Measurements from ENCODE around the gene ZNF33A. TPM values are rescaled to one million over a fixed set of nuclear protein-coding genes. Genes with fewer than 3 reads are reported as not detected.
"Not testable (repeated sequence)": the region's sequence is repeated elsewhere in the genome, so short reads cannot be mapped to it uniquely, and the experiment has no call there.

Gene ZNF33A
- total RNA-seq, 2 donors from 2014 or later: 26.4 to 29.6 TPM

DNA sequence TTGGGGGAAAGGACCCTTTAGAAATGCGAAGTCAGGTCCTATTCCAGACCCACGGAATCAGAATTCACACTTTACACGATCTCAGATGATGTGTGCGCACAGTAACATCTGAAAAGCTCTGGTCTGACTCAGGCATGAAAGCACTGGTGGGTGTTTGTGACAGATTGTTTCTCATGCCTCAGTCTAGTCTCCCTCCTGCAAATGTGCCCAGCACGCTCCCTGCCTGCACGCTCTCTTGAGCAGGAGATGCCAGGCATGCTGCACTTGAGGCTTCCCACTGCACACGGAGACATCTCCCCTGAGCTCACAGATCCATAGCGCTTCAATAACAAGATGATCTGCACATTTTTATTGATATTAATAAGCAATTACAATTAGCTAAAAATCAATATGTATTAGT lies 60.0 kb downstream of the ZNF33A start:
- no peak for ATAC-seq
- H3K36me3 Mint-ChIP-seq: no peaks in the 10 kb centered on the region
- H3K27ac Mint-ChIP-seq: no peak overlapping the region
- peaks cover 4% of the 10 kb centered on the region for H3K9me3 Mint-ChIP-seq
- DNase-seq (ENCODE audit: low spot score): no peak
- H3K27me3 Mint-ChIP-seq: peaks cover 2 to 7% of the 10 kb centered on the region in 2 donors
- H3K4me1 Mint-ChIP-seq (ENCODE audit: low read depth in 2 of 2): peaks cover 7 to 13% of the 10 kb centered on the region in 2 donors
- H3K4me3 Mint-ChIP-seq: no peak overlapping the region

DNA sequence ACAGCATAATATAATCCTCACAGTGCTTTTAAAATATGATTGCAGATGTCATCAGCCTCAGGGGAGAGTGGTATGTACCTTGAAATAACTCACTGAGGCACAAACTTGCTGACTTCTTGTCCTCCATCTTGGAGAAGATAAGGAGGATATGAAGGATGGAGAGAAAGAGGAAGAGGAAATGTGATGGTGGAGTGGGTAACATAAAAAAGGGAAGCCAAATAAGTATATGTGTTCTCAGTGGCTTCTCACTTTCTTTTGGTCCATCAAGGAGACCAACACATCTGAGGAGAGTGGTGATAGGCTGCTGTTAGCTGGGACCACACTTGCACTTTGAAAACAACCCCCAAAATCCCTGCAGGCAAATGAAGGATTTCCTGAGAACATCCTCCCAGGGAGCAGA lies 62.1 kb downstream of the ZNF33A start:
- no peak for ATAC-seq
- Mint-ChIP-seq H3K27ac (no peak overlapping the region), H3K27me3 (peaks cover 2 to 7% of the 10 kb centered on the region in 2 donors), H3K4me1 (ENCODE audit: low read depth in 2 of 2) (peaks cover 7% of the 10 kb centered on the region in 2 donors), H3K4me3 (no peak overlapping the region), H3K36me3 (no peaks in the 10 kb centered on the region), H3K9me3 (peaks cover 4% of the 10 kb centered on the region)
- no peak for DNase-seq (ENCODE audit: low spot score)

GRCh38 chr10:38076687-38077086 lies 66.2 kb downstream of the ZNF33A start:
- Mint-ChIP-seq H3K4me1 (ENCODE audit: low read depth in 2 of 2) (no peaks in the 10 kb centered on the region), H3K4me3 (no peak overlapping the region), H3K36me3 (no peaks in the 10 kb centered on the region), H3K27ac (no peak overlapping the region), H3K9me3 (no peaks in the 10 kb centered on the region), H3K27me3 (peaks cover 0 to 2% of the 10 kb centered on the region in 2 donors)
- ATAC-seq: no peak
- DNase-seq (ENCODE audit: low spot score): no peak

- Mint-ChIP-seq H3K4me1 (ENCODE audit: low read depth in 2 of 2) (peaks cover 13 to 23% of the 10 kb centered on the region in 2 donors), H3K36me3 (peaks cover 19% of the 10 kb centered on the region), H3K27ac (peak overlapping the region; percentile 85 to 91), H3K4me3 (peak overlapping the region; percentile 97)
- H3K27me3 Mint-ChIP-seq; DNase-seq (ENCODE audit: low spot score); ATAC-seq; H3K9me3 Mint-ChIP-seq: not testable (repeated sequence)
Measured at GRCh38 chr10:38093318-38093717, 82.8 kb downstream of the ZNF33A start.

DNA sequence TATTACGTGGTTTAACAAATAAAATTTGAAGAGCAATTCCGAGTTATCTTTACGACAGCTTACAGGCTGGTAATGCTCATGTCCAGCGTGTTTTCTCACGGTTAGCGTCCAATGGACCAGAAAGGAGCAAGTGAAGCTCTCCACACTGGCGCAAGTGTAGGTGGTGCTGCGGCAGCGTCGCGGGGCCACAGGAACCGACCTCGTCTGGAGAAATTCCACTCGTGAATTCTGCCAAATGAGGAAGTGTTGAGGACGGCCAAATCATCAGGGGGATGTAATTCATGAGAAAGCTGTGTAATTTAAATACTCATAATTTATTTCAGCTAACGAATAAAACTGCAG lies 83.3 kb downstream of the ZNF33A start:
- DNase-seq (ENCODE audit: low spot score): no peak
- peak overlapping the region; percentile 85 to 91 for H3K27ac Mint-ChIP-seq
- ATAC-seq: peak; percentile 1 to 3
- peaks cover 13 to 23% of the 10 kb centered on the region in 2 donors for H3K4me1 Mint-ChIP-seq (ENCODE audit: low read depth in 2 of 2)
- H3K9me3 Mint-ChIP-seq: no peaks in the 10 kb centered on the region
- H3K36me3 Mint-ChIP-seq: peaks cover 22% of the 10 kb centered on the region
- H3K27me3 Mint-ChIP-seq: no peaks in the 10 kb centered on the region
- peak overlapping the region; percentile 97 for H3K4me3 Mint-ChIP-seq

DNA sequence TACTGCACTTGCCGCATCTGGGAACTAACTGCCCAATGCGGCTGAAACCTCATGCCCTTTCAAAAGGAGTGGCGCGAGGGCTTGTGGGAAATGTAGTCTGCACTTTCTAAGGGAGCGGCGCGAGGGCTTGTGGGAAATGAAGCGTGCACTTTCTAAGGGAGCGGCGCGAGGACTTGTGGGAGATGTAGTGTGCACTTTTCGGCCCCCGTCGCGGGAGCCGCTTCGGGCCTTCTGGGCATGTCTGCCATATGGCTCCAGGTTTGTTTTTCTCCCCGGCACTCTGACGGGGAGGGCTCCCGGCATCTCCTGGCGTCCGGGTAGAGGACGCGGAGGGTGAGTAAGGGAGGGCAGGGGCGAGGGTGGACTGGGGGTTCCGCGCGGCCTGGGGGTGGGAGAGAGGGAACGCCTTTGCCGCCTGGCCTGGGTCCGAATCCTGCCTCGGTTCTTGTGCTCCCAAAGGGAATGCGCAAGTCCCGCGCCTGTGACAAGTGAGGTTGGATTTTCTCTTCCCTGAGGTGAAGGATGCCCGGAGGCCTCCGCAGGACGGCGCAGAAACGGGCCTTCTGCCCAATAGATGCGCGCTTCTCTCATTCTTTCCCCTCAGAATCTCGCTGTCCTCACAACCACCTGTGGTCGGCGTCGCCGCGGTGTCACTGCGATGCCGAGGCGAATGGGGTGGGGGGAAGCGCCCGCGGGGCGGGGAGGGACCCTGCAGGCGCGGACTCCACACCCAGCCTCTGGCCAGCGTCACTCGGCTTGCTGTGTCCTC lies 83.9 kb downstream of the ZNF33A start, which contains the start of gene ZNF37A:
TSS of gene ZNF37A (plus strand) at position 180 of the 769 bp plus-strand sequence. CDS start 2,281 bp downstream, outside the sequence.
- peak; percentile 89 for DNase-seq (ENCODE audit: low spot score)
- Mint-ChIP-seq H3K9me3 (no peaks in the 10 kb centered on the region), H3K27me3 (no peaks in the 10 kb centered on the region), H3K27ac (peak within 1 kb of the TSS; percentile 85 to 91), H3K4me1 (ENCODE audit: low read depth in 2 of 2) (peaks cover 13 to 26% of the 10 kb centered on the region in 2 donors), H3K4me3 (peak within 1 kb of the TSS; percentile 97), H3K36me3 (peaks cover 27% of the 10 kb centered on the region)
- peak; percentile 98 for ATAC-seq

GRCh38 chr10:38094927-38095574 lies 84.6 kb downstream of the ZNF33A start:
- DNase-seq (ENCODE audit: low spot score): no peak

DNA sequence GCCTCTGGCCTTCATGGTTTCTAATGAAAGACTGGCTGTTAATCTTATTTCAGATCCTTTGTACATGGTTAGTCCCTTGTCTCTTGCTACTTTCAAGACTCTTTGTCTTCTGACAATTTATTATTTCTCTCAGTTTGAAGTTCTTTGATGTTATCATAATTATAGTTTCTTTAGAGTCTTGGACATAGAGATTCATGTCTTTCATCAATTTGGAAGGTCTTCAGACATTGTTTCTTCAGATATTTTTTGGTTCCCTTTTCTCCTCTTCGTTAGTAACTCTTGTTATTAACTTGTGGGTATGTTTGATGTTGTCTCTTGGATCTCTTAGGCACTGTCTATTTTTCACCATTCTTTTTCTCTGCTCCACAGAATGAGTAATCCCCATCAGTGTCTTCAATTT lies 92.4 kb downstream of the ZNF33A start:
- H3K9me3 Mint-ChIP-seq: peaks cover 25% of the 10 kb centered on the region
- no peak for ATAC-seq

More at GRCh38 chr10:38094927-38095574, 84.6 kb downstream of the ZNF33A start:
- peaks cover 13 to 31% of the 10 kb centered on the region in 2 donors for H3K4me1 Mint-ChIP-seq (ENCODE audit: low read depth in 2 of 2)
- no peak for ATAC-seq
- H3K9me3 Mint-ChIP-seq: no peaks in the 10 kb centered on the region
- H3K4me3 Mint-ChIP-seq: peak overlapping the region; percentile 97
- H3K27me3 Mint-ChIP-seq: no peaks in the 10 kb centered on the region
- H3K36me3 Mint-ChIP-seq: peaks cover 34% of the 10 kb centered on the region
- peak overlapping the region; percentile 85 to 91 for H3K27ac Mint-ChIP-seq

GRCh38 chr10:38103756-38104155 lies 93.3 kb downstream of the ZNF33A start:
- no peaks in the 10 kb centered on the region for H3K27me3 Mint-ChIP-seq
- peaks cover 31% of the 10 kb centered on the region for H3K9me3 Mint-ChIP-seq
- peaks cover 92% of the 10 kb centered on the region for H3K36me3 Mint-ChIP-seq
- H3K4me3 Mint-ChIP-seq: no peak overlapping the region
- ATAC-seq: no peak
- no peak for DNase-seq (ENCODE audit: low spot score)
- H3K4me1 Mint-ChIP-seq (ENCODE audit: low read depth in 2 of 2): peaks cover 0 to 10% of the 10 kb centered on the region in 2 donors
- H3K27ac Mint-ChIP-seq: no peak overlapping the region

More for the DNA sequence above, 92.4 kb downstream of the ZNF33A start:
- Mint-ChIP-seq H3K4me1 (ENCODE audit: low read depth in 2 of 2) (peaks cover 3 to 12% of the 10 kb centered on the region in 2 donors), H3K4me3 (no peak overlapping the region), H3K27me3 (no peaks in the 10 kb centered on the region), H3K36me3 (peaks cover 91% of the 10 kb centered on the region), H3K27ac (no peak overlapping the region)
- no peak for DNase-seq (ENCODE audit: low spot score)

DNA sequence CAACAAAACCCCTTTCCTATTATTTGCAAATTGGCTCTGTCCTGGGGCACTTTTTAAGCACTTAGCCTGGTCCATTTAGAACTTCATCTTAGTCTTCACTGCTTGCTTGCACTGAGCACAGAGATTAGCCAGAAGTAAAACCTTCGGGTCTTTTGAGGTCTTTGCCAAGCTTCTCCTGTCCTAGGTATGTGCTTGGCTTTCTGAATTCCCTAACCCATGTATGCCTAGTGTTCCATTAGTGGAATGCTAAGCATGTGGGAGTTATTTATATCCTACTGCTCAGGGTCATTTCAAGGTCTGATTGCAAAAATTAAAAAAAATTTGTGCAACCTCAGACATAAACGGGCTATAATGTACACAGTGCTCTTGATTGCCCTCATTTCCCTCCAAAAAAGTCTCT lies 101.7 kb downstream of the ZNF33A start:
- no peak for ATAC-seq
- Mint-ChIP-seq H3K4me1 (ENCODE audit: low read depth in 2 of 2) (no peaks in the 10 kb centered on the region), H3K9me3 (peaks cover 39% of the 10 kb centered on the region)

More for the DNA sequence above, 101.7 kb downstream of the ZNF33A start:
- Mint-ChIP-seq H3K36me3 (peaks cover 81% of the 10 kb centered on the region), H3K27me3 (no peaks in the 10 kb centered on the region), H3K27ac (no peak overlapping the region), H3K4me3 (no peak overlapping the region)
- DNase-seq (ENCODE audit: low spot score): no peak

Other genes with a start within 250 kb of the ZNF33A start
- 10 to 100 TPM in 1 of 2 donors, 1 to 10 TPM in 1; 8.3 to 10.2 TPM for gene ZNF248, start 153.1 kb upstream of the ZNF33A start, total RNA-seq
- 10 to 100 TPM in 1 of 2 donors, 1 to 10 TPM in 1; 4.7 to 10.5 TPM for gene ZNF25, start 34.0 kb upstream of the ZNF33A start, total RNA-seq
- gene ZNF37A, start 83.7 kb downstream of the ZNF33A start, total RNA-seq: 10 to 100 TPM; 23.8 to 27.8 TPM

Data from natural killer cell treated with Interleukin-12 subunit alpha and Interleukin-12 subunit beta and Interleukin-15 and Interleukin-18, amount 100 ng/mL, for 72 hours (primary cell).